ENCODE results near the gene ENTPD1.
"Not testable (repeated sequence)": the region's sequence is repeated elsewhere in the genome, so short reads cannot be mapped to it uniquely, and the experiment has no call there.

ENTPD1 gene

DNA sequence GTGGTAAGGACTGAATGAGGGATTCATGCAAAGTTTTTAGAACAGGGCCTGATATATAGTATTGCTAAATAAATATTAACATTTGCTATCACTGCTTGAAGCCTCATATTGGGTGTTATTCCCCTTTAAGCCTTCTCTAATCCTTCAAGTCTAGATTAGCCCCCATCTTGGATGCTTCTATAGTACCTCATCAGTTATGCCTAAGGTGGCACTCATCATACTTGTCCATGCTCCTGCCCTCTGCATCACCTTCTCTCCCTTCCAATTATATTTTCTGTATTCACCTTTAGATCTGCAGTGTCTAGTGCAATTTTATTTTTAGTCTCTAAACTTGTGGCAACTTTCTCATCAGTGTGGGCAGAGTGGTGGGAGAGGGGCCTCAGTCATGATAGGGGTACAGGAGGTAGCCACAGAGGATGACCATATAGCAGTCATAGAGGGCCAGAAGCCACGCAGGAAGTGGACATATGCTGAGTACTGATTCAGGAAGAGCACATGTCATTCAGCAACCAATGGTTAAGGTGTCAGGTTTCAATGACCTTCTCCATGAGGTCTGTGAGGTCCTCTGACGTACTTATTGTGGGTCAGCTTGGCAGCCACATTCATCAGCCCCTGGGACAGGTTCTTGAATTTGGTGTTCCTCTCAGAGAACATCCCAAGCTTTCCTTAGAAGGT, 2.5 kb downstream of the ENTPD1 start:
- peak; percentile 11 for DNase-seq (ENCODE audit: low spot score)

DNA sequence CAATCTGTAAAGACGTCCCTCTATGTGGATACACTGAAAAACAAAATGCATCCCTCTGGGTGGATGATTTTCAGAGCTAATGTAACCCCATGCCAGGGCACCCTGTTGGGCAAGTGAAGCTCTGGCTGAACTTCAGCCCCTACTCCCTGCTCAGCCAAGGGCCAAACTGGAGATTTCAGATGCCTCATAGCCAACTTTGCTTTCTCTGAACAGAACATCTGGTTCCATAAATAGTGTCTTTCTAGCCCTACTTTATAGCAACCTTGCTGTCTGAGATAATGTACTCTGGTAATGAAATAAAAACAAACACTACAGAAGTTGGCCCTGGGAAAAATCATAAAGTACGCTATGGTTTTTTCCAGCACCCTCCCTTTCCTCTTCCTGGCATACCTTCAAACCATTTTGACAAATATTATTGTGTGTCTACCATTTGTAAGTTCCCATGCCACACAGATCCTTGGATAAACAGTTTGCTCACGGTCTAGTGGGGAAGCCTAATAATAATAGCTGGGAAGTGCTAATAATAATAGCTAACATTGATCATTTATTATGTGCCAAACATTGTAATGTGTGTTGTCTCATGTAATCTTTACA, 3.4 kb downstream of the ENTPD1 start:
- no peak for DNase-seq (ENCODE audit: low spot score)

DNA sequence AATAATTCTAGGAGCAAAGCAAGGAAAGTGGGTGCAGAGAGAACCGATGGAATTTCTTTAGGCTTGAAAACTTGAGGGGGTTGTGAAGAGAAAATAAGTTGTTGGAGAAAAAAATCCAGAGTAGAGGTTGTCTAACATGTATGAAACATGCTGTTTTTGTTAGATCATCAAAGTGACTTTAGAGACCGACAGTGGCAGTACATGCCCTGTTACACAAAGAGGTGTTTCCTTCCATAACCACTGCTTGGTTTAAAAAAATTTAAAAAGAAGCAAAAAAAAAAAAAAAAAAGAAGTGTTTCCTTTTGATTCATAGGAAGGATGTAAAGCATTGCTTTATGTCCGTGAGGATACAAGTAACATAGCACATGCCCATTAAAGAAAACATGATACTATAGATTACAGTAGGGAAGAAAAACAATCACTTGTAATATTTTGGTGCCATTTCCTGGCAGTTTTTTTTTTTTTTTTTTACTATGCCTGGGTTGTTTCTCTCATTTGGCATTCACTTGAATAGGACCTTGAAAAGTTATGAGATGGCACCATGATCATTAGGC, 6.1 kb downstream of the ENTPD1 start:
- DNase-seq (ENCODE audit: low spot score), result no peak

- DNase-seq (ENCODE audit: low spot score), result no peak
Observed at GRCh38 chr10:95767884-95768556, 12.1 kb downstream of the ENTPD1 start.

DNA sequence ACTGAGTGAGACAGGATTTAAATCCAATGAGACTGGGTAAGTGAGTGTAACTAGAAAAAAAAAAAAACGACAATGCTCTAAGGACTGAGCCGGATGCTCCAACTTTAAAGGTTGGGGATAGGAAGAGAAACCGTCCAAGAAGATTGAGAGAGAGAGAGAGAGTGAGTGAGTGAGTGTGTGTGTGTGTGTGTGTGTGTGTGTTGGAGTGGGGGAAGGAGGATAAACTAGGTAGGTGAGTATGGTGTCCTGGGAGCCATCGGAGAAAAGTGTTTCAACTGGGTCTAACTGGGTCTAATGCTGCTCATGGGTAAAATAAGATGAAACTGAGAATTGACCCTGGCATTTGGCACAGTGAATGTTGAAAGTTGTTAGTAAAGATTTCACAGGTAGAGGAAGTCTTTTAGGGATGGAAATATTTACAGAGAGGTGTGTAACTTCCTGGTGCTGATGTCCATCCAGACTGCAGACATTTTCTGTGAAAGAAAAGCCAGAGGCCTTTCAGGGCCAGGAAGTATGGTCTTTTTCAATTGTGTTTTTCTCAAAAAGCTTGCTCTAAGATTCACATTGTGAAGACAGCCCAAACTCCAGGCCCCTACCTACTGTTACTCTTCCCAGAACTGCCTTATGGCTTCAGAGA, 14.2 kb downstream of the ENTPD1 start:
- DNase-seq (ENCODE audit: low spot score), result no peak

DNA sequence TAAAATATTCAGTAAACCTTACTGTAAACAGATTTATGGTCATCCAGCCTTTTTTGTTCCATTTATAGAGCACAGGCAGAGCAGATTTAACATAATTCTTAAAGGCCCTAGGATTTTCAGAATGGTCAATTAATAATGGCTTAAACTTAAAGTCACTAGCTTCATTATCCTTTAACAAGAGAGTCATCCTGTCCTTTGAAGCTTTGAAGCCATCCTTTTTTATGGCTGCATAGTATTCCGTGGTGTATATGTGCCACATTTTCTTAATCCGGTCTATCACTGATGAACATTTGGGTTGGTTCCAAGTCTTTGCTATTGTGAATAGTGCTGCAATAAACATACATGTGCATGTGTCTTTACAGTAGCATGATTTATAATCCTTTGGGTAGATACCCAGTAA, 17.5 kb downstream of the ENTPD1 start:
- not testable (repeated sequence) for DNase-seq (ENCODE audit: low spot score)

- DNase-seq (ENCODE audit: low spot score), result not testable (repeated sequence)
Observed at GRCh38 chr10:95777638-95778037, 21.7 kb downstream of the ENTPD1 start.

DNA sequence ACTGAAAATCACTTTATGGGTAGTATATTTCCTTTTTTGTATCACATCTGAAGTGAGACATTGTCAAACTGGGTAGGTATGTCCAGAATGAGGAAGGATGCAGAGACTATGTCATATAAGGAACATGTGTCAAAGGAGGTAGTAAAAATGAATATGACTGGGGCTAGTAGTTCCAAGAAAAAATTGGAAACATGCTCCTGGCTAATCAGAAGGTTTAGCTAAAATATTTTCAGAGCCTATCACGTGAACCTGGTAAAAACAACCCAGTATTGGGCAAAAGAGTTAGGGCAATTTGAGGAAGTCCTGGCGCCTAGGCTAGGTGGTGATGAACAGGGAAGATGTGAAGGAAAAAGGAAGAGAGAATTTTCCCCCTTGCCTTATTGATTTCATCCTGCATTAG, 26.4 kb downstream of the ENTPD1 start:
- DNase-seq (ENCODE audit: low spot score), result no peak

- DNase-seq (ENCODE audit: low spot score), result no peak
Observed at GRCh38 chr10:95783741-95784140, 27.8 kb downstream of the ENTPD1 start.

- DNase-seq (ENCODE audit: low spot score), result no peak
Observed at GRCh38 chr10:95784279-95784913, 28.4 kb downstream of the ENTPD1 start.

DNA sequence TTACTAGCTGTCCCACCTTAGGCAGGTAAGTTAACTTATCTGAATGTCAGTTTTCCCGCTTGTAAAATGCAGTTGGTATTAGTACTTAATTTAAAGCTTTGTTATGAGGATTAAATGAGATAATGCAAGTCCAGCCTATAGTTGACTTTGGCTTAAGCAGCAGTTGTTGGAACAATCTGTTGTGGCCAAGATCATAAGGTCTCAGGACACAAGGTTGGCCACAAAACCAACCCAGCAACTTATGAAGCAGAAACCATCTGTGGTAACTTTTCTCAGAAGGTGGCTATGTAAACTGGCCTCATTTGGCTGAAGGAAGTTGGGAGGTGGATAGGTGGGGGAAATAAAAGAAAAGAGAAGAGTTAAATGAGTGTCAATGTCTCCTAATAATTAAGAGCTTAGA, 29.4 kb downstream of the ENTPD1 start:
- DNase-seq (ENCODE audit: low spot score), result no peak

DNA sequence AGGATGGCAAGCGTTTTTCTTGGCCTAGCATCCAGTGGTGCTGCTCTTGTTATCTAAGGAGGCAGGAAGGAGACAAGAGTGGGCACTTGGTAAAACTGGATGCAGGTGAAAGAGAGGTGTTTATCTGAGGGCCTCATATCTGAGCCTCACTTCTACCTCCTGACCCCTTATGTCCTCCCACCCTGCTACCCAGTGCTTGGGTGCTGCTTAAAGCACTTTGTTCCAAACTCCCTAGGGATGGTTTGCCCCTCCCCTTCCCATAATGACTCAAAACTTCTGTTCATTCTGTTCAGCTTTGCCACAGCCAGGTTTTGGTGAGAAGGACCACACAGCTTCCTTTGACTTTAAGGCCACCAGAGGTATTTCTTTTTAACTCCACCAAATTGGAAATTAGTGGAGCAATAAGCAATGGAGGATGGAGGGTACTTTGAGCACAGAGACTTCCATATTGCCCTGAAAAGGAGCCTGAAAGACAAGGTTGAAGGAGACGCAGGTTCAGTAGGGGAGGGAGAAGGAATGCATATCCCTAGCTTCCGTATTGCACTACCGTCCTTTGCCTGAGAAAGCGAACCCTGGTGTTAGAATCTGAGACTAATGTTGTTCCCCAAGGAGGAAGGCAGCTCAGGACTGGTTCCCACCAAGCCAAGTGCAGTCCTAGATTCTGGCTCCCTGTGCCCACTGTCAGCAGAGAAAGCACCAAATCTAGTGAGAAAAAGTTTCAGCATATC, 30.1 kb downstream of the ENTPD1 start:
- no peak for DNase-seq (ENCODE audit: low spot score)

DNA sequence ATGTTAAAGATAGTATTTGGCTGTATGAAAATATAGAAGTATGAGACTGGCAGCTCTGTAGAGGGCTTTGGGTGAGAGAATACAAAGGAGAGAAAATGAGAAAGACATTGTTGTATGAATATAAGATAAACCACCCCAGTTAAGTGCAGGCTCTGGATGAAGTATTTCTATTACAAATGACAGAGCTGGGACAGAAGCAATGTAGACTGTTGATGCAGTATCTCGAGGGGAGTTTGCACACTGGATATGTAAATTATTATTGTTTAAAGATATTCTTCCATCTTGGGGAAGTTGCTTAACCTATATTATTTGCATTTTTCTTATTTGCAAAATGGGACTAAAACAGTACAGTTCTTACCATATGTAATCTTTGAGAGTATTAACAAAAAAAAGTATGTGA, 31.5 kb downstream of the ENTPD1 start:
- no peak for DNase-seq (ENCODE audit: low spot score)

DNA sequence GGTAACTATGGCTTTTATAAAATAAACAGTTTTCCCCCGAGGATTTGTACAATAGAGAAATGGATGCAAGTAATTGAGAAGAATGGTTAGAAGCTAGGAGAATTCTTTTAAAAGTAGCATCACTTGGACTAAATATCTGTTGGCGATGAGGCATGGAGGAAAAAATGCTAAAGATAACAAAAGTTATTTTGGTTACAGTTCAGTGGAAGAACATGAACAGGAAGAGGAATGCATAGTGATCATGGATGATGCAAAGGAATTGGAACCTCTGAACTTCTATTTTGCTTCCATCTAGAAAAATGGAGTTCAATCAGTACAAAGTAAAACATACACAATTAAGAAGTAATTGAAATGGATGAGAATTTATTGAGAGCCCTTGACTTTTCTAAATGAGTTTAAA, 32.9 kb downstream of the ENTPD1 start:
- no peak for DNase-seq (ENCODE audit: low spot score)

GRCh38 chr10:95789902-95790301, 33.9 kb downstream of the ENTPD1 start:
- no peak for DNase-seq (ENCODE audit: low spot score)

- no peak for DNase-seq (ENCODE audit: low spot score)
Observed at GRCh38 chr10:95790982-95791381, 35.0 kb downstream of the ENTPD1 start.

DNA sequence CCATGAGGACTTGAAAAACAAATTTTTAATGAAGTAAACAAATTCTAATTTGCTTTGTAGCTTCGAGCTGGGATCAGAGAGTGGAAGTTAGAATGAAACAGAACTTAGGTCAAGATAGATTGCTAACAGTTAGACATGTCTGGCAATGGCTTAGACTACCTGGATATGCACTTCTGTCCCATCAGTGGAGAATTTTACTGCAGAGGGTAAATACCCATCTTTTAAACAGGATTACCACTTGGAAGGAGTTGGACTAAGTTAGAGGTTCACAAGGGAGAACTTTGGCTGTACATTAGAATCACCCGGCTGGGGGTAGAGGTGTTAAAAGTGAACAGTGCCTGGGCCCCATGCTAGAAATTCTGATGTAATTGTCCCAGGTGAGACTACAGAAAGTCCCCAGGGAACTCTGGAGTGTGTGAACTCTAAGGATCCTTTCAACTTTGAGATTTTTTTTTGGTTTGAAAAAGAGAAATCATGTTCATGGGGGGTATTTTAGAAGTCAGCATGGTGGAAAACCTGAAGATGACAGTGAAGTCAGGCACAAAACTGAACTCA, 35.5 kb downstream of the ENTPD1 start:
- no peak for DNase-seq (ENCODE audit: low spot score)

- no peak for DNase-seq (ENCODE audit: low spot score)
Observed at GRCh38 chr10:95792211-95792780, 36.3 kb downstream of the ENTPD1 start.

GRCh38 chr10:95792874-95793285, 36.9 kb downstream of the ENTPD1 start:
- no peak for DNase-seq (ENCODE audit: low spot score)

- DNase-seq (ENCODE audit: low spot score), result no peak
Observed at GRCh38 chr10:95793401-95794045, 37.6 kb downstream of the ENTPD1 start.

All from RKO (cell line).